CD8-positive, alpha-beta memory T cell (primary cell): ENCODE data around the gene MYH11. TPM values are rescaled to one million over a fixed set of nuclear protein-coding genes. Genes with fewer than 3 reads are reported as not detected.
"Not testable (repeated sequence)": the region's sequence is repeated elsewhere in the genome, so short reads cannot be mapped to it uniquely, and the experiment has no call there.

Experiments
- CTCF ChIA-PET: fragments of 350-600 bp; sonication (Branson Sonifier 250); formaldehyde crosslinking; loops from one replicate; lab custom pipeline; 2021; ENCODE audit warnings: antibody characterized with exemption; lab: Charles Lee
- POLR2A ChIA-PET: fragments of 350-600 bp; sonication (Branson Sonifier 250); formaldehyde crosslinking; loops from one replicate; lab custom pipeline; 2021; ENCODE audit warnings: antibody characterized with exemption; lab: Charles Lee
- DNase-seq, 5 donors: peaks; one replicate each; pipeline versions ENCODE4 v3.0.0 to v3.0.0-alpha.2; 2020 to 2022; ENCODE audit warnings: mixed read lengths in 1 of 5
- H3K27ac ChIP-seq: one replicate; pipeline ENCODE4 v1.7.0; 2013; ENCODE audit warnings: low read depth, mild to moderate bottlenecking, low read length, moderate library complexity
- H3K27me3 ChIP-seq: 2 replicates; pipeline ENCODE4 v1.7.0; 2013; ENCODE audit warnings: low read length, mild to moderate bottlenecking; ENCODE audit not compliant: insufficient read depth, poor library complexity, severe bottlenecking
- H3K36me3 ChIP-seq: 2 replicates; pipeline ENCODE4 v1.7.0; 2013; ENCODE audit warnings: mild to moderate bottlenecking, low read length, moderate library complexity; ENCODE audit not compliant: insufficient read depth
- H3K4me1 ChIP-seq: 2 replicates; pipeline ENCODE4 v1.7.0; 2013; ENCODE audit warnings: mild to moderate bottlenecking, low read length, moderate library complexity; ENCODE audit not compliant: insufficient read depth
- H3K4me3 ChIP-seq: 2 replicates; pipeline ENCODE4 v1.7.0; 2013; ENCODE audit warnings: mild to moderate bottlenecking, low read length
- H3K9me3 ChIP-seq: 2 replicates; pipeline ENCODE4 v1.7.0; 2013; ENCODE audit warnings: mild to moderate bottlenecking, low read length
- H3K27ac Mint-ChIP-seq, 8 donors: one replicate each; pipeline ENCODE4 v1.8.0; 2020 to 2021; ENCODE audit warnings: mixed read lengths in 8 of 8, mild to moderate bottlenecking in 6 of 8, inconsistent platforms in 3 of 8, moderate library complexity in 3 of 8
- H3K27me3 Mint-ChIP-seq, 2 donors: one replicate each; pipeline ENCODE4 v1.8.0; 2020 to 2021; ENCODE audit warnings: mixed read lengths in 2 of 2, mild to moderate bottlenecking in 1 of 2, moderate library complexity in 1 of 2
- H3K36me3 Mint-ChIP-seq, 3 donors: one replicate each; pipeline ENCODE4 v1.8.0; 2020 to 2021; ENCODE audit warnings: mixed read lengths in 3 of 3, inconsistent platforms in 1 of 3, mild to moderate bottlenecking in 1 of 3
- H3K4me1 Mint-ChIP-seq, 3 donors: one replicate each; pipeline ENCODE4 v1.8.0; 2020 to 2021; ENCODE audit warnings: mixed read lengths in 3 of 3, inconsistent platforms in 1 of 3, mild to moderate bottlenecking in 1 of 3
- H3K4me3 Mint-ChIP-seq, 7 donors: one replicate each; pipeline ENCODE4 v1.8.0; 2020 to 2021; ENCODE audit warnings: mixed read lengths in 7 of 7, mild to moderate bottlenecking in 6 of 7, moderate library complexity in 4 of 7, inconsistent platforms in 2 of 7
- H3K9me3 Mint-ChIP-seq, 5 donors: one replicate each; pipeline ENCODE4 v1.8.0; 2020 to 2022; ENCODE audit warnings: mixed read lengths in 5 of 5, mild to moderate bottlenecking in 3 of 5, moderate library complexity in 2 of 5, inconsistent platforms in 1 of 5
- polyA plus RNA-seq: library from polyadenylated mRNA; unstranded; fragments of 300-500 nt; fragmentation: Illumina TruSeq; gene quantifications from one replicate; pipeline ENCODE4 v1.2.3, GENCODE V29; 2021
- total RNA-seq, 2 experiments: library from RNA; stranded (reverse); gene quantifications; one replicate each; pipeline ENCODE4 v1.2.3, GENCODE V29; 2021

The MYH11 gene
- total and polyA plus RNA-seq, 3 experiments from 2014 or later: 1.1 TPM; not detected in 2

DNA sequence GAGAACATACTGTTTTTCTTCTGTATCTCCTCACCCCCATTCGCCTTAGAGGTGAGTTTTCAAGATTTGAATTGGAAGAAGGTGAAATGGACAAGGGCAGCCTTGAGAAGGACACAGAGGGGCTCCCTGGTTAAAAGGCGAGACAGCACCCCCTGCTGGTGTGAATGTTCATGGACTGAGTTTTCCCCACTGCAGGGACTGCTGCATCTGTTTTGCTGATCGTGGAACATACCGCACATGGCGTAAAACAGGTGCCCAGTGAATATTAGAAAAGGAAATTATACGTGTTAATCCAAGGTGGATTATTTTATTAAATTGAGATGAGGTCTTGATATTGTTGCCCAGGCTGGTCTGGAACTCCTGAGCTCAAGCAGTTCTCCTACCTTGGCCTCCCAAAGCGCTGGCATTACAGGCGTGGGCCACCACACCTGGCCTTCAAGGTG is 152.3 kb downstream of the MYH11 start:
- H3K4me1 ChIP-seq: no peaks in the 10 kb centered on the region
- H3K4me3 Mint-ChIP-seq: peak overlapping the region in 1 of 7 donors; percentile 66
- H3K4me3 ChIP-seq: no peak overlapping the region
- peaks cover 0 to 78% (median 8%) of the 10 kb centered on the region in 3 donors for H3K36me3 Mint-ChIP-seq
- H3K9me3 Mint-ChIP-seq: no peaks in the 10 kb centered on the region
- DNase-seq: peak; percentile 36 to 77 (median 60)
- POLR2A ChIA-PET: no interaction called here
- peaks cover 4% of the 10 kb centered on the region for H3K36me3 ChIP-seq
- H3K9me3 ChIP-seq: no peaks in the 10 kb centered on the region
- H3K27ac Mint-ChIP-seq: peak overlapping the region in 4 of 8 donors; percentile 6 to 87 (median 42)
- CTCF ChIA-PET: interaction anchor here (1.0 to 1.7 kb wide), 3 partner anchors 11 to 278 kb away, joined by 3 to 5 read pairs (median 5); no protein-coding TSS in a partner anchor
- H3K27me3 ChIP-seq: no peaks in the 10 kb centered on the region
- H3K4me1 Mint-ChIP-seq: peaks cover 8 to 14% (median 12%) of the 10 kb centered on the region in 3 donors
- H3K27me3 Mint-ChIP-seq: no peaks in the 10 kb centered on the region
- H3K27ac ChIP-seq: no peak overlapping the region

DNA sequence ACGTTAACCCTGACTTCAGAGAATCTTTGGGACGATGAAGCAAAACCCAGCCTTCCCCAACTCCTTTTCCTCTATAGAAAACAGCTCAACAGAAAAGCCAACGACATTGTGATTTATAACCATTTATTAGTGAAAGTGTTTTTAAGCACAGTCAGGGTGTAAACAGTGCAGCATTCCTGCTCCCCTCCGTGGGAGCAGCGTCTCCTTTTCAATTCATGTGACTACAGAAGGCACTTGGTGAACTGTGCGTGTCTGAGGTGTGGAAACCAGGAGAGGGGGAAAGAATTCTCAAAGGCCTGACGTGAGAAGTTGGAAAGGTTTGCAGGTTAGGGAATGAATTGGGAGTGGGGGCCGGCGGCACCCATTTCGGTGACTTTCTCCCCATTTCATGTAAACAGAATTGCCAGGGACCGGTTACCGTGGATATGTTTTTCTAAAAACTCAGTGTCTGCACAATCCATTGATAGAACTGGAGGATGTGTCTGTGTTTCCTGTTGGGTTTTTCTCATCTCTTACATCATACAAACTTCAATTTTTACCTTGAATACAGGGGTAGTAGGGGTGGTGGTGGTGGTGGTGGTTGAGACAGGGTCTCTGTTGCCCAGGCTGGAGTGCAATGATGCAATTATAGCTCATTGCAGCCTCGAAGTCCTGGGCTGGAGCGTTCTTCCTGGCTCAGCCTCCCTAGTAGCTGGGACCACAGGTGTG is 153.6 kb downstream of the MYH11 start:
- Histone ChIP-seq H3K27me3 (no peaks in the 10 kb centered on the region), H3K9me3 (no peaks in the 10 kb centered on the region), H3K4me3 (no peak overlapping the region), H3K27ac (no peak overlapping the region), H3K36me3 (peaks cover 10% of the 10 kb centered on the region), H3K4me1 (no peaks in the 10 kb centered on the region)
- Mint-ChIP-seq H3K36me3 (peaks cover 0 to 80% (median 10%) of the 10 kb centered on the region in 3 donors), H3K4me1 (peaks cover 8 to 14% (median 12%) of the 10 kb centered on the region in 3 donors), H3K4me3 (no peak overlapping the region), H3K27ac (peak overlapping the region in 6 of 8 donors; percentile 8 to 69 (median 44)), H3K9me3 (no peaks in the 10 kb centered on the region), H3K27me3 (no peaks in the 10 kb centered on the region)
- CTCF ChIA-PET: interaction anchor here (0.9 to 1.7 kb wide), 2 partner anchors 10 to 60 kb away, joined by 3 to 5 read pairs; partner anchors contain the start of gene MARF1
- POLR2A ChIA-PET: interaction anchor here (0.5 kb wide), 1 partner anchor 13 kb away, joined by 3 read pairs; no protein-coding TSS in a partner anchor
- DNase-seq: no peak

DNA sequence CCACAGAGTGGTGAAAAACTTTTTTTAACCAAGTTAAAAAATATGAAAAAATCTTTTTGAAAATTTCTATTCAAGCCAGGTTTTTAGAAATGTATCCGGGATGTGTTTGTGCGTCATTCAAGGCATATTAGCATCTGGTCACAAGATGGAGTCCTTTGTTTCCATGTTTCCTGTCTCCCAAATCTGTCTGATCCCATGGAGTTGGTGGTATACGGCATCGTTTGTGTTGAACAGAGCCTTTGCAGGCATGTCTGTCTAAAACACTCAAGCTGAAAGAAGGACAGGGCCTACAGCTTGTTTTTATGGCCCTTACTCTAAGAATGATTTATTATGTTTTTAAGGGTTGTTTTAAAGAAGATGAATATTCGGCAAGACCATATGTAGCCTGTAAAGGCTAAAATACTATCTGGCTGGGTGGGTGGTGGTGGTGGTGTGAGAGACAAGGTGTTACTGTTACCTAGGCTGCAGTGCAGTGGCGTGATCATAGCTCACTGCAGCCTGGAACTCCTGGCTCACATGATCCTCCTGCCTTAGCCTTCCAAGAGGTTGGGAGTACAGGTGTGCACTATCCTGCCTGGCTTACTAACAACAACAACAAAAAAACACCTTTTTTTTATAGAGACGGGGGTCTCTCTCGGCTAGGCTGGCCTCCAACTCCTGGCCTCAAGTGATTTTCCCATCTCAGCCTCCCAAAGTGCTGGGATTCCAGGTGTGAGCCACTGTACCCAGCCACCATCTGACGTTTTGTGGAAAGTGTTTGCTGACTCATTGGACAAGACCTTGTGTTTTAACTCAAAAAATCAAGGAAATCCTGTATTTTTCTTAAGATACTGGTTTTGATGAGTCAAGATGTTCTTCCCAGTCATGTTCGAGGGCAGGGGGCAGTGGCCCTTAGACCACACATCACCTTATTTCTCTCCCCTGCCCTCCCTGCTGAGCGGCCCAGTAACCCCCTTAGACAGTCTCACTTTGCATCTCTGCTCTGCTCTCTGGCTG is 154.6 kb downstream of the MYH11 start:
- H3K4me1 Mint-ChIP-seq: peaks cover 8 to 14% (median 12%) of the 10 kb centered on the region in 3 donors
- H3K4me3 Mint-ChIP-seq: no peak overlapping the region
- POLR2A ChIA-PET: no interaction called here
- peak overlapping the region in 3 of 8 donors; percentile 33 to 69 (median 55) for H3K27ac Mint-ChIP-seq
- H3K36me3 ChIP-seq: peaks cover 15% of the 10 kb centered on the region
- H3K4me1 ChIP-seq: no peaks in the 10 kb centered on the region
- H3K9me3 ChIP-seq: no peaks in the 10 kb centered on the region
- H3K36me3 Mint-ChIP-seq: peaks cover 0 to 81% (median 12%) of the 10 kb centered on the region in 3 donors
- H3K27me3 ChIP-seq: no peaks in the 10 kb centered on the region
- CTCF ChIA-PET: no interaction called here
- no peaks in the 10 kb centered on the region for H3K27me3 Mint-ChIP-seq
- DNase-seq: no peak
- no peaks in the 10 kb centered on the region for H3K9me3 Mint-ChIP-seq
- no peak overlapping the region for H3K4me3 ChIP-seq
- no peak overlapping the region for H3K27ac ChIP-seq

DNA sequence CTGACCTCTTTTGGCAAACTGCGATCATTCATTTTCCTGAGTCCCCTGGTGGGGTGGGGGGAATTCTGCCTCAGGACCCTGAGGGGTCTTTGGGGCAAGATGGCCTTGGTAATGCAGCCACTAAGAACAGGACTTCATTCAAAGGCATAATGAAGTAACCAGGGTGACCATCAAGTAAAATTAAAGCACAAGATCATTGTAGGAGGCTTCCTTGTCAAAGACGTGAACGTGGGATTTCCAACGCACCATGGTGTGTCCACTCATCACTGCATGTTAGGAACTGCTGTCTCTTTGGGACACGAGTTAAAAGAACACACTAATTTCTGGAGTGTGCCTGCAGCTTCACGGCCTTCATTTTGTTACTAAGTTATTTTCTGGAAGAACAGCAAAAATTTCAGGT is 155.5 kb downstream of the MYH11 start:
- H3K4me3 Mint-ChIP-seq: no peak overlapping the region
- ChIA-PET CTCF (no interaction called here), POLR2A (no interaction called here)

GRCh38 chr16:15699819-15700218 is 157.0 kb downstream of the MYH11 start:
- no peaks in the 10 kb centered on the region for H3K27me3 ChIP-seq
- peaks cover 0 to 87% (median 17%) of the 10 kb centered on the region in 3 donors for H3K36me3 Mint-ChIP-seq
- H3K27me3 Mint-ChIP-seq: no peaks in the 10 kb centered on the region
- no peak overlapping the region for H3K4me3 Mint-ChIP-seq
- no peaks in the 10 kb centered on the region for H3K9me3 ChIP-seq
- ChIA-PET POLR2A (no interaction called here), CTCF (interaction anchor here (1.0 to 1.1 kb wide), 2 partner anchors 272 to 428 kb away, joined by 3 to 4 read pairs; no protein-coding TSS in a partner anchor)
- H3K9me3 Mint-ChIP-seq: no peaks in the 10 kb centered on the region
- no peaks in the 10 kb centered on the region for H3K4me1 ChIP-seq
- no peak overlapping the region for H3K4me3 ChIP-seq
- peaks cover 29% of the 10 kb centered on the region for H3K36me3 ChIP-seq
- H3K27ac Mint-ChIP-seq: peak overlapping the region in 1 of 8 donors; percentile 60
- no peak overlapping the region for H3K27ac ChIP-seq
- DNase-seq: no peak
- H3K4me1 Mint-ChIP-seq: peaks cover 5 to 14% (median 12%) of the 10 kb centered on the region in 3 donors

More for the DNA sequence above, 155.5 kb downstream of the MYH11 start:
- H3K27me3 Mint-ChIP-seq: no peaks in the 10 kb centered on the region
- no peaks in the 10 kb centered on the region for H3K9me3 Mint-ChIP-seq
- Histone ChIP-seq H3K36me3 (peaks cover 24% of the 10 kb centered on the region), H3K4me1 (no peaks in the 10 kb centered on the region), H3K27ac (no peak overlapping the region), H3K9me3 (no peaks in the 10 kb centered on the region), H3K4me3 (no peak overlapping the region), H3K27me3 (no peaks in the 10 kb centered on the region)
- no peak for DNase-seq
- H3K27ac Mint-ChIP-seq: peak overlapping the region in 2 of 8 donors; percentile 17 to 21
- H3K4me1 Mint-ChIP-seq: peaks cover 8 to 14% (median 12%) of the 10 kb centered on the region in 3 donors
- H3K36me3 Mint-ChIP-seq: peaks cover 0 to 86% (median 12%) of the 10 kb centered on the region in 3 donors

DNA sequence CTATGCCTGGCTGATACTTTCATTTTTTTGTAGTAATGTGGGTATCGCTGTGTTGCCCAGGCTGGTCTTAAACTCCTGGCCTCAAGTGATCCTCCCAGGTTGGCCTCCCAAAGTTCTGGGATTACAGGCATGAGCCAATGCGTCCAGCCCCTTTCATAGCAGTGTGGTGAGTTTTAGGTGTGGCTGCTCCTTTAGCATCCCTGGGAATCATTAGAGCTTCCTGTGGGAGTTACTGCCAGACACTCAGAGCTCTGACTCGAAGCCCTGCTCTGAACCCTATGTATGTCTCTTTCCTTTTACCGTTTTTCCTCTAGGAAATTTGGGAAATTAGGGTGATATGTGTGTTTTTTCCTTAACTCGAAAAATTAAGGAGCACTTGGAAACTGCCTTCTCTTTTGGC is 162.3 kb downstream of the MYH11 start:
- Histone ChIP-seq H3K27ac (no peak overlapping the region), H3K4me1 (no peaks in the 10 kb centered on the region), H3K9me3 (no peaks in the 10 kb centered on the region), H3K4me3 (no peak overlapping the region), H3K36me3 (peaks cover 63% of the 10 kb centered on the region), H3K27me3 (no peaks in the 10 kb centered on the region)
- H3K4me1 Mint-ChIP-seq: no peaks in the 10 kb centered on the region
- CTCF ChIA-PET: no interaction called here
- H3K27me3 Mint-ChIP-seq: no peaks in the 10 kb centered on the region
- no peak overlapping the region for H3K4me3 Mint-ChIP-seq
- H3K36me3 Mint-ChIP-seq: peaks cover 0 to 91% (median 20%) of the 10 kb centered on the region in 3 donors
- POLR2A ChIA-PET: no interaction called here
- H3K9me3 Mint-ChIP-seq: no peaks in the 10 kb centered on the region
- no peak for DNase-seq
- peak overlapping the region in 1 of 8 donors; percentile 23 for H3K27ac Mint-ChIP-seq

- H3K4me3 Mint-ChIP-seq, H3K27me3 Mint-ChIP-seq, H3K4me1 ChIP-seq, H3K9me3 ChIP-seq, H3K27me3 ChIP-seq, POLR2A ChIA-PET, H3K4me3 ChIP-seq, H3K4me1 Mint-ChIP-seq, H3K9me3 Mint-ChIP-seq, H3K27ac ChIP-seq, DNase-seq: not testable (repeated sequence)
- peaks cover 0 to 90% (median 20%) of the 10 kb centered on the region in 3 donors for H3K36me3 Mint-ChIP-seq
- peaks cover 58% of the 10 kb centered on the region for H3K36me3 ChIP-seq
- peak overlapping the region in 2 of 8 donors; percentile 58 to 72 for H3K27ac Mint-ChIP-seq
- CTCF ChIA-PET: interaction anchor here (1.3 kb wide), 1 partner anchor 12 kb away, joined by 5 read pairs; no protein-coding TSS in a partner anchor
Measured at GRCh38 chr16:15692508-15692907, 164.3 kb downstream of the MYH11 start.
